Mesodermal cell (in vitro differentiated cells): ENCODE measurements around the gene MAMDC4.
"Not testable (repeated sequence)": the region's sequence is repeated elsewhere in the genome, so short reads cannot be mapped to it uniquely, and the experiment has no call there.

Experiments
- H3K27ac ChIP-seq: 2 replicates; pipeline ENCODE4 v1.7.0; 2013; ENCODE audit warnings: mild to moderate bottlenecking, low read depth, low read length, moderate library complexity; ENCODE audit not compliant: severe bottlenecking
- H3K36me3 ChIP-seq: 2 replicates; pipeline ENCODE4 v1.7.1; 2013; ENCODE audit warnings: mild to moderate bottlenecking, low read length, moderate library complexity; ENCODE audit not compliant: control insufficient read depth, insufficient read depth
- H3K4me1 ChIP-seq: one replicate; pipeline ENCODE4 v1.7.1; 2013; ENCODE audit warnings: mild to moderate bottlenecking, low read length; ENCODE audit not compliant: insufficient read depth, control insufficient read depth, poor library complexity, severe bottlenecking
- H3K4me3 ChIP-seq: 2 replicates; pipeline ENCODE4 v1.7.0; 2013; ENCODE audit warnings: low read length, control low read depth, mild to moderate bottlenecking; ENCODE audit not compliant: insufficient read depth, poor library complexity, severe bottlenecking; ENCODE audit errors: extremely low read depth
- H3K9me3 ChIP-seq: 2 replicates; pipeline ENCODE4 v1.7.1; 2013; ENCODE audit warnings: mild to moderate bottlenecking, low read length, moderate library complexity; ENCODE audit not compliant: control insufficient read depth
- WGBS, 2 experiments: methylation state at CpG; one replicate each; pipeline ENCODE4 v1.1.5; 2013; ENCODE audit warnings: missing lambda C conversion rate in 2 of 2; ENCODE audit not compliant: insufficient coverage in 2 of 2; 5-methylcytosine and 5-hydroxymethylcytosine counted together

Gene MAMDC4

GRCh38 chr9:136868644-136869043 is 16.5 kb downstream of the MAMDC4 start:
- H3K9me3 ChIP-seq = peaks cover 43% of the 10 kb centered on the region
- peaks cover 19% of the 10 kb centered on the region for H3K36me3 ChIP-seq
- no peak overlapping the region for H3K4me3 ChIP-seq
- WGBS, 2 experiments = 95 to 97% methylated on average over 8 to 11 of the region's 11 CpGs
- H3K27ac ChIP-seq = no peak overlapping the region
- peaks cover 6% of the 10 kb centered on the region for H3K4me1 ChIP-seq

DNA sequence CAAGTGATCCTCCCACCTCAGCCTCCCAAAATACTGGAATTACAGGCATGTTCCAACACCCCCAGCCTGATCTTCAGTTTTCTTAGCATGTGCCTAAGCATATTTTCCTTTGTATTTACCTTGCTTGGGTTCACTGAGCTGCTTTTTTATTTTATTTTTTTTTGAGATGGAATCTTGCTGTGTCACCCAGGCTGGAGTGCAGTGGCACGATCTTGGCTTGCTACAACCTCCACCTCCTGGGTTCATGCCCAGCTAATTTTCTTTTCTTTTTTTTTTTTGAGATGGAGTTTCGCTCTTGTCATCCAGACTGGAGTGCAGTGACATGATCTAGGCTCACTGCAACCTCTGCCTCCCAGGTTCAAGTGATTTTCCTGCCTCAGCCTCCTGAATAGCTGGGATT is 17.5 kb downstream of the MAMDC4 start:
- H3K9me3 ChIP-seq = peaks cover 43% of the 10 kb centered on the region
- 100% methylated on average over 1 of the region's 2 CpGs; no CpG with 5 or more reads in 1 of the 2 experiments for WGBS, 2 experiments
- H3K4me1 ChIP-seq, H3K36me3 ChIP-seq, H3K27ac ChIP-seq, H3K4me3 ChIP-seq: not testable (repeated sequence)

DNA sequence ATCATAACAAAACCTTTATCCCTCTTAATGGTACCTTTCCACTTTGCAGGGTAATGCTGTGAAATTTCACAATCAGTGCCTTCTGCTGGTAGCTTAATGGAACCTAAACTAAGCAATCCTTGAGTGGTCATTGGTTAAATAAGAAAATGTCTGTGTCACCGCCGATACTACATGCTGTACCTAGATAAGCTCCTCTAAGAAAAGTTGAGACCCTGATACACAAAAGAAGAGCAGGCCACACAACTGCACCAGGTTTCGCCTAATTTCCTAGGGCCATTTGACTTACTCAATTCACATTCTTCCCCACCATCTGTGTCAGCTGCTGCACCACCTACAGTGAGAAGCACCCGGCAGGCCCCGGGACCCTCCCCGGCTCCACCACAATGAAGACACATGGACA is 23.0 kb downstream of the MAMDC4 start:
- Histone ChIP-seq H3K4me3 (no peak overlapping the region), H3K27ac (no peak overlapping the region), H3K9me3 (peaks cover 30% of the 10 kb centered on the region), H3K4me1 (no peaks in the 10 kb centered on the region), H3K36me3 (no peaks in the 10 kb centered on the region)
- WGBS, 2 experiments = 90 to 98% methylated on average over 5 to 6 of the region's 6 CpGs

DNA sequence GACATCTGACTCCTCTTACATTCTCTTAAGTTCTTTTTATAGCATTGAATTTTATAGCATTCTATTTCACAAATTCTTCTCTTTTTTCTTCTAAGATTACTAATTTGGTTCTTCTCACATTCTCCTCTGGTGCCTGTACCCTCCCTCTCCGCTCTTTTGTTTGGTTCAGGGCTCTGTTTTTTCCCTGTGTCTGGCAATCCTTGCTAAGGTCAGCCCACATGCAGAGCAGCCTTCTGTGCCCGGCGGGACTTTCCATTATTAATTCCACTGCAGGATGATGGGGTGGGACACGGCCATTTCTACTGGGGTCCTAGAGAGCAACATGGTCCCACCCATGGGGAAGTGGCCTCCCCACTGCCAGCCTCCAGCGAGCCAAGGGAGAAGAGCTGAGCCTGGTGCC is 24.3 kb downstream of the MAMDC4 start:
- Histone ChIP-seq H3K4me3 (no peak overlapping the region), H3K27ac (no peak overlapping the region), H3K9me3 (peaks cover 18% of the 10 kb centered on the region), H3K36me3 (no peaks in the 10 kb centered on the region), H3K4me1 (peaks cover 1% of the 10 kb centered on the region)
- WGBS, 2 experiments = 82 to 97% methylated on average over 2 to 5 of the region's 5 CpGs

GRCh38 chr9:136880651-136881050 is 28.5 kb downstream of the MAMDC4 start:
- Histone ChIP-seq H3K4me3 (no peak overlapping the region), H3K27ac (no peak overlapping the region), H3K9me3 (no peaks in the 10 kb centered on the region), H3K36me3 (no peaks in the 10 kb centered on the region), H3K4me1 (peaks cover 18% of the 10 kb centered on the region)
- 87 to 94% methylated on average over 10 to 11 of the region's 11 CpGs for WGBS, 2 experiments

GRCh38 chr9:136881691-136882108 is 29.6 kb downstream of the MAMDC4 start:
- 38% methylated on average over 6 to 8 of the region's 9 CpGs for WGBS, 2 experiments
- no peaks in the 10 kb centered on the region for H3K36me3 ChIP-seq
- peak overlapping the region; percentile 53 for H3K27ac ChIP-seq
- peaks cover 18% of the 10 kb centered on the region for H3K4me1 ChIP-seq
- H3K9me3 ChIP-seq = no peaks in the 10 kb centered on the region
- H3K4me3 ChIP-seq = no peak overlapping the region

DNA sequence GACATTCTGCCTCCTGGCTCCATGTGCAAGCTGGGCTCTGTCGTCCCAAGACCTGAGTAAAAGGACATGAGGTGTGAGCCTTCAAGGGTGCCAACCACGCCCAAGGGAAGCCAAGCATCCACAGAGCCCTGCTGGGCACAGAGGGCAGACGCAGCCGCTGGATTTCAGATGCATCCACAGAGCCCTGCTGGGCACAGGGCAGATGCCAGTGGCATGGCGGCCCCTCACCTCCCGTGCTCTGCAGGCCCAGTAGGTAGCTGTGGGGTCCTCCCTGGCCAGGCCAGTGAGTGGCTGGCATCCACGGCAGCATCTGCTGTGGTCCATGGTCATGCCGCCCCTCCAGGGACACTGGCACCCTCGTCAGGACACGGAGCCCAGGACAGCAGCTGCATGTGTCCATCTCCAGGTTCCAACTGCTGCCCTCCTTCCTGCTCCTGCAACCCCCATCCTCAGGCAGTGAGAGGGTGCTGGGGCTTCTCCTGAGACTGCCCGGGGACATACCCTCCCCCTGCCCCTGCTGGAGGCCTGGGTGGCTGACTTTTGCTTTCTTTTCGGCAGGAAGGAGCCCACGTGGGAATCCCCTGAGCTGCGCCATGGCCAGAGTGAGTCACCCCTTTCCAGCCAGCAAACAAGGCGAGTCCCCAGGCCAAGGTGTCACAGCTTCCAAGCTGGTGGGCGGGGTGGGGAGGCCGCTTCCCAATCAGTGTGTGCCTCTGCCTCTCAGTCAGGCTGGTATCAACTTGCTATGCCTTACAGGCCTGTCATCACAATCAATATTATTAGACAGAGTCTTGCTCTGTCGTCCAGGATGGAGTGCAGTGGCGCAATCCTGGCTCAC is 30.2 kb downstream of the MAMDC4 start:
- WGBS, 2 experiments = 72 to 80% methylated on average over 14 to 18 of the region's 19 CpGs
- Histone ChIP-seq H3K27ac (peak overlapping the region; percentile 53), H3K4me1 (peaks cover 18% of the 10 kb centered on the region), H3K9me3 (no peaks in the 10 kb centered on the region), H3K4me3 (no peak overlapping the region), H3K36me3 (no peaks in the 10 kb centered on the region)

GRCh38 chr9:136882947-136883283 is 30.8 kb downstream of the MAMDC4 start:
- WGBS, 2 experiments = 95 to 99% methylated on average over 9 of the region's 9 CpGs
- H3K4me3 ChIP-seq, H3K27ac ChIP-seq, H3K9me3 ChIP-seq, H3K36me3 ChIP-seq: not testable (repeated sequence)
- H3K4me1 ChIP-seq = peaks cover 18% of the 10 kb centered on the region

DNA sequence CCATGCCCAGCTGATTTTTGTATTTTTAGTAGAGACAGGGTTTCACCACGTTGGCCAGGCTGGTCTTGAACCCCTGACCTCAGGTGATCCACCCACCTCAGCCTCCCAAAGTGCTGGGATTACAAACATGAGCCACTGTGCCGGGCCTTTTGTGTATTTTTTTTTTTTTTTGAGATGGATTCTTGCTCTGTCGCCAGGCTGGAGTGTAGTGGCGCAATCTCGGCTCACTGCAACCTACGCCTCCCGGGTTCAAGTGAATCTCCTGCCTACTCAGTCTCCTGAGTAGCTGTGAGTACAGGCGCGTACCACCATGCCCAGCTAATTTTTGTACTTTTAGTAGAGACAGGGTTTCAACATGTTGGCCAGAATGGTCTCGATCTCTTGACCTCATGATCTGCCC is 31.5 kb downstream of the MAMDC4 start:
- H3K36me3 ChIP-seq, H3K27ac ChIP-seq, H3K9me3 ChIP-seq, H3K4me3 ChIP-seq: not testable (repeated sequence)
- 97 to 100% methylated on average over 8 to 9 of the region's 10 CpGs for WGBS, 2 experiments
- peaks cover 18% of the 10 kb centered on the region for H3K4me1 ChIP-seq

GRCh38 chr9:136885950-136886578 is 33.9 kb downstream of the MAMDC4 start, which contains the start of gene TRAF2:
TRAF2 (plus strand) TSS chr9:136886516; CDS start chr9:136898741, 12,225 bp downstream.
- H3K9me3 ChIP-seq = no peaks in the 10 kb centered on the region
- H3K36me3 ChIP-seq = peaks cover 10% of the 10 kb centered on the region
- 0 to 1% methylated on average over 36 to 55 of the region's 88 CpGs for WGBS, 2 experiments
- peaks cover 18% of the 10 kb centered on the region for H3K4me1 ChIP-seq
- H3K27ac ChIP-seq = peak within 1 kb of the TSS; percentile 77
- peak within 1 kb of the TSS; percentile 79 for H3K4me3 ChIP-seq
